DMS 273 (cell line): ENCODE data around the gene PDZD8.
"Not testable (repeated sequence)": the region's sequence is repeated elsewhere in the genome, so short reads cannot be mapped to it uniquely, and the experiment has no call there.

Source experiments
- DNase-seq: peaks from one replicate; lab custom pipeline; 2025; ENCODE audit not compliant: unreplicated experiment; lab: John Stamatoyannopoulos, UW

PDZD8 gene

DNA sequence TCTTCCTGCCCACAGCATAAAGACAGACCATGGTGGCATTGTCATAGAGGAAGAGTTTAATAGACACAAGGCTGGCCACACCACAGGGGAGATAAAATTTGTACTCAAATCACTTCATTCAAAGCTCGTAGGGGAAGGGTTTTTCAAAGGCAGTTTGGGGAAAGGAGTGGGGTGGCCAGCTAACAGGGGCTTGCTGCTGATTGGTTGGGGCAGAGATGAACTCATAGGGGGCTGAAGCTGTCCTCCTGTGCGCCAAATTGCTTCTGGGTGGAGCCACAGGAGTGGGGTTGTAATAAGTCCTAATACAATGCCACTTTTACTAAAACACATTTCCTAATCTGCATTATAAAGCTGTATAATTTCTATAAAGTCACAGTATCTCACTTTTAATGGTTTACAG, 22.5 kb downstream of the PDZD8 start:
- no peak for DNase-seq

GRCh38 chr10:117351996-117352395, 23.2 kb downstream of the PDZD8 start:
- DNase-seq: no peak

DNA sequence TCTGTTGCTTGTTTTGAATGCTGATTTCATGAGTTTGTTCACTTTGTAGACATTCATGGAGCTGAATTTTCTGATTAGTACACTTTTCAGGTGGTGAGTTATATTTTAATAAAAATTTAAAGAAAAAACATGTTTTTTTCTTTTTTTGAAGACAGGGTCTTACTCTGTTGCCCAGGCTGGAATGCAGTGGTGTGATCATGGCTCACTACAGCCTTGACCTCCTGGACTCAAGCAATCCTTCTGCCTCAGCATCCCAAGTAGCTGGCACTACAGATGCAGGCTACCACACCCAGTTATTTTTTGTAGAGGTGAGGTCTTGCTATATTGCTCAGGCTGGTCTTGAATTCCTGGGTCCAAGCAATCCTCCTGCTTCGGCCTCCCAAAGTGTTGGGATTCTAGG, 23.7 kb downstream of the PDZD8 start:
- DNase-seq: no peak

- no peak for DNase-seq
Measured at GRCh38 chr10:117350909-117351308, 24.3 kb downstream of the PDZD8 start.

DNA sequence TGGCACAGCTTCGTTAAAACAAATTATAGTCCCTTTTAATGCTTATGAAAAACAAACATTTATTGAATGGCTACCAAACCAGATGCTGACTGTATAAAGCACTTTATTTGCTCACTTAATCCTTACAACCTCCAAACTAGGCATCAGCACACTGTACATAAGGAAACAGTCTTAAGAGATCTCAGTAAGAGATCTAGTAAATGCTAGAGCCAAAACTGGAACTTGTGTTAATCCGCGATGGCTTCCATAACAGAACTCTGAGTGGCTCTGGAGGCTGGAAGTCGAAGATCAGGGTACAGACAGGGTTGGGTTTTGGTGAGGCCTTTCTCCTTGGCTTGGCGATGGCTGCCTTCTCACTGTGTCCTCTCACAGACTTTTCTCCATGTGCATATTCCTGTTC, 27.0 kb downstream of the PDZD8 start:
- no peak for DNase-seq

DNA sequence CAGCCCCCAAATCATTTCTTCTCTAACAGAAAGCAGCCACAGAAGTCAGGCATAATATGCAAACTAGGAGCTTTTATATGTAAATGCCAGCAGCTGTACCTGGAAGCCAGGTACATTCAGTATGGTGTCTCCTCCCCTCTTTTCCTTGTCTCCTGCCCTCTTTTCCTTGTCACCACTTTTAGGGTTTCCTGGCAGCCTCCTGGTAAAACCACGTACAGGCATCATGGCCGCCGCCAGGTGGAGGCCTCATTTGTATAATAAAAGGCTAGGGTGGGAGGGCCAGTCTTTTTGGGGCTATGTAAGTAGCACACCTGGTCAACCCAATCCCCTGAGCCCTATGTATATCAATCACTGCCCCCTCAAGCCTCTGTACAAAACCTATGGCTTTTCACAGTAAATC, 28.7 kb downstream of the PDZD8 start:
- no peak for DNase-seq

GRCh38 chr10:117345143-117345542, 30.1 kb downstream of the PDZD8 start:
- DNase-seq: peak; percentile 46

DNA sequence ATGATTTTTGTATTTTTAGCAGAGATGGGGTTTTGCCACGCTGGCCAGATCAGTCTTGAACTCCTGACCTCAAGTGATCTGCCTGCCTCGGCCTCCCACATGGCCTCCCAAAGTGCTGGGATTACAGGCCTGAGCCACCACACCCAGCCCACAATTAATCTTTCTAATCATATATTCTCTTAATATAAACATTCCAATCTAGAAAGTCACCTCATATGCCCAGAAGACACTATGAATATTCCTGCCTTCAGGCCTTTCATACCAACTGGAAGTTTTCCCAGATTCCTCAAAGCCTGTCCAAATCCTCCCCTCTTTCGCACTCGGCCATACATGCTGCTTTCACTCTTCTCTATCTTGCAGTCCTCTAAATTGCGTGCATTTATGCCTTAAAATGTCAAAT, 32.6 kb downstream of the PDZD8 start:
- no peak for DNase-seq

- no peak for DNase-seq
Measured at GRCh38 chr10:117341061-117341460, 34.2 kb downstream of the PDZD8 start.

DNA sequence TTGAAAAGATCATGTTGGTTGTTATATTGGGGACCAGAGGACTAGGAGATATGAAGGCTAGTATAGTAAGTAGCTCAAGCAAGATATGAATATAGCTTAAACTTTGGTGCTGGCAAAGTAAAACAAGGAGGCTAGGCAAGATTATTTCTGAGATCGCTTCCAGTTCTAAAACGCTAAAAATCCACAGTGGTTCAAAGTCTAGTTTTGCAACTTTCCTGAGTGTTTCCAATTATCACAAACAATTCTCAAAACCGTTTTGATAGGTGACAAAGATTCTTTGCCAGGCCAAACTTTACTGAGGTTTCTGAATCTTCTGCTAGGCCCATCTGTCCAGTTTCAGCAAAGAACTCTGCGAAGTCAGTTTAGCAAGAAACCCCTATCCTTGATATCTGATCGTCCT, 35.3 kb downstream of the PDZD8 start:
- no peak for DNase-seq

DNA sequence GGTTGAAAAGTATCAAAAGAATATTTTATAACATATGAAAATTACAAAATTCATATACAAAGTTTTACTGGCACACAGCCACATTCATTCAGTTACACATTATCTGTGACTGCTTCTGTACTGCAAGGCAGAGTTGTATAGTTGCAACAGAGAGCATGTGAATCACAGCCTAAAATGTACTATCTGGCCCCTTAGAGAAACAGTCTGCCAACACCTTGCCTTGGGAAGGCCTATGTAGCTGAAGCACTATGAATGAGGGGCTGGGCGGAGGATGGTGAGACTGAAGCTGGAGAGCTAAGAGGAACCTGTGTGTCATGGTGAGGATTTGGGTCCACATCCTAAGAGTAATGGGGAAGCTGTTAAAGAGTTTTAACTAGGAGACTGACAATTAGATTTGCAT, 35.7 kb downstream of the PDZD8 start:
- no peak for DNase-seq

GRCh38 chr10:117334926-117335325, 40.3 kb downstream of the PDZD8 start:
- DNase-seq: peak; percentile 5

DNA sequence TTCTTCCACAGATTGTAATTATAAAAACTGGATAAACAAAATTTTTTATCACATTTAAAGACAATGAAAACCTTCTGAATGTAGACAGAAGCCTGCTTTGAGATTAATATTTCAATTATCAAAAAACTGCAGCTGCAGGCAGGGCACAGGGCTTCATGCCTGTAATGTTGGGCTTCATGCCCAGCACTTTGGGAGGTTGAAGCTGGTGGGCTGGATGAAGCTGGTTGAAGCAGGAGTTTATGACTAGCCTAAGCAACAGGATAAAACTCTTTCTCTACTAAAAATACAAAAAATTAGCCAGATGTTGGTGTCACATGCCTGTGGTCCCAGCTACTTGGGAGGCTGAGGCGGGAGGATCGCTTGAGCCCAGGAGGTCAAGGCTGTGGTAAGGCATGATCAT, 41.2 kb downstream of the PDZD8 start:
- DNase-seq: no peak

- DNase-seq: no peak
Measured at GRCh38 chr10:117327262-117327661, 48.0 kb downstream of the PDZD8 start.

- no peak for DNase-seq
Measured at GRCh38 chr10:117324367-117324766, 50.9 kb downstream of the PDZD8 start.

DNA sequence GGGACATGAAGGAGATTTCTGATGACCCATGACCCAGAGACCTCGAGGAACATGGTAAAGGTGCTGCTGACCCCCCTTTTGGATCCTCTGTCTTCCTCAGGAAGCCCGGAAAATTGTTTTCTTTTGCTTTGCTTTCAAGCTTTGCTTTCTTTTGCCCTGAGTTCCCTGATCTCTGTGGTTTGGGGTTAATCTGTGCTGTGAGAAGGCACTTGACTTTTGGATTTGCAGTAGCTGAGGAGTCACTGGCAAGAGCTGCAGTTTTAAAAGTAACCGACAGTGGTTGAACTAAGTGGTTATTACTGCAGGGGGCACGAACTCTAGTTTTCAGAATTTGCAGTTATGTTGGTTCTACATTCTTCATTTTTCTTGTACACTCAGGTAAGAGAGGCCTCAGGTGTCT, 53.0 kb downstream of the PDZD8 start:
- DNase-seq: no peak

DNA sequence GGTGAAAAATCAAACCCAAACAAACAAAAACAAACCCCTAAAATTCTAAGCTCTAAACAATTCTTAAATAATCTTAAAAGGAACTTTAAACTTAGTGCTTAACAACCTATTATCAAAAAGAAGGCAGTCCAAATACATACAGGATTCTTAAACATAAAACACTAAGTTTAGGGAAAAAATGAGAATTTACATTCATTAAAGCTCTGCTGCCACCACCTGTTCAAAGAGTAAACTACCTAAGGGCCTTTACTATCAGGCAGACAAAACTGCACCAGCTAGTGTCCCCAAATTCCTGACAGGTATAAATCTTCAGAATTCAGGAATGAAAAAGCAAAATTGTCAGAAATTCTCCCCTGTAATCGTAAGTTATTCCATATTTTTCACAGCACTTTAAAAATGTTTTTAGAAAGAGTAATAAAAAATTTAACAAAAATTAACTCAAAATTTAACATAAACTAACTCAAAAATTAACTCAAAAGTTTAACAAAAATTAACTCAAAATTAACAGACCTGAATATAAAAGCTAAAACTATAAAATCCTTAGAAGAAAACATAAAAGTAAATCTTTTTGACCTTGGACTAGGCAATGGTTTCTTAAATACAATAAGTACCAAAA, 55.1 kb downstream of the PDZD8 start:
- DNase-seq: peak; percentile 37

- DNase-seq: no peak
Measured at GRCh38 chr10:117318909-117319308, 56.3 kb downstream of the PDZD8 start.

GRCh38 chr10:117316701-117317100, 58.5 kb downstream of the PDZD8 start:
- no peak for DNase-seq

GRCh38 chr10:117313641-117314040, 61.6 kb downstream of the PDZD8 start:
- DNase-seq: no peak

- no peak for DNase-seq
Measured at GRCh38 chr10:117312430-117312829, 62.8 kb downstream of the PDZD8 start.

DNA sequence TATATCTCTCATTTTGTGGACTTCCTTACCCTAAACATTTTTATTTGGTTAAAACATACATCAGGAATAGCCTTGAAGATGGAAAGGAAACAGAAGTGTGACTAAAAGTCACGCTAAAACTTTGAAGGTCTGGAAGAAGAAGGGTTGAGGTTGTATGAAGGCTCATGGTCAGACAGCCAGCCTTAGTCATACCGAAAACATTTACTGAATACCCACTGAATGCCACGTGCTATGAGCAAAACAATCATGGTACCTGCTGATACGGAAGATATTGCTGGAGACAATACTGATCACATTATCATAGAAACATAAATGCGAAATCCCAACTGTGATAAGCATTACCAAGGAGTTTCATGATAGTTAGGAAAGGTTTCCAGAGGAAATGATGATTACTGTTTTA, 64.0 kb downstream of the PDZD8 start:
- no peak for DNase-seq

DNA sequence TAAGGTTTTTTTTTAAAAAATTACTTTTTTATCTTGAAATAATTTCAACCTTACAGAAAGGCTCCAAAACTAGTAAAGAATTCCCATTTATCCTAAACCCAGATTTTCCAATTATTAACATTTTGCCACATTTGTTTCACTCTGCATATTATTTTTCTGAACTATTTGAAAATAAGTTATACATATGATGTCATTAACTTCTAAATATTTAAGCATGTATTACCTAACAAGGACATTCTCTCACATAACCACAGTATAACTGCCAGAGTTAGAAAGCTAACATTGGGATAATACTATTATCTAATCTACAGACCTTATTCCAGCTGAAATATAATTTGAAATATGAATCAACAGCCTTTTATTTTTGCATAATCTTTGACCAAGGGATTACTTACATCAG, 68.6 kb downstream of the PDZD8 start:
- DNase-seq: no peak

DNA sequence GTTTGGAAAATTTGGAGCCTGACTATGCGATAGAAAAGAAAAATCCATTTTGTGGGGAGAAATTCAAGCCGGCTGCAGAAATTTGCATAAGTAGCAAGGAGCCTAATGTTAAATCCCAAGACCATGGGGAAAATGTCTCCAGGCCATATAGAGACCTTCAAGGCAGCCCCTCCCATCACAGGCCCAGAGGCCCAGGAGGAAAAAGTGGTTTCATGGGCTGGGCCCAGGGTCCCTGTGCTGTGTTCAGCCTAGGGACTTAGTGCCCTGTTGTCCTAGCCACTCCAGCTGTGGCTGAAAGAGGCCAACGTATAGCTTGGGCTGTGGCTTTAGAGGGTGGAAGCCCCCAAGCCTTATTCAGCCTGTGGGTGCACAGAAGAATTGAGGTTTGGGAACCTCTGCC, 71.8 kb downstream of the PDZD8 start:
- not testable (repeated sequence) for DNase-seq
